WERI-Rb-1 (cell line): ENCODE results near the gene AGBL5.

Experiments used
- DNase-seq: peaks from one replicate; pipeline ENCODE4 v3.0.0-alpha.2; 2020
- H3K27ac ChIP-seq: fragments of 250-450 bp; sonication (Bioruptor Pico); 2 replicates; pipeline ENCODE4 v1.5.1; 2020; ENCODE audit warnings: mild to moderate bottlenecking, moderate library complexity
- H3K27me3 ChIP-seq: fragments of 250-450 bp; sonication (Bioruptor Pico); 2 replicates; pipeline ENCODE4 v1.5.1; 2021; ENCODE audit warnings: mild to moderate bottlenecking, low read depth, moderate library complexity; ENCODE audit not compliant: insufficient read depth, severe bottlenecking
- H3K36me3 ChIP-seq: fragments of 250-450 bp; sonication (Bioruptor Pico); 2 replicates; pipeline ENCODE4 v1.5.1; 2020; ENCODE audit warnings: mild to moderate bottlenecking, moderate library complexity
- H3K4me3 ChIP-seq: 2 replicates; pipeline ENCODE4 v1.5.1; 2011; ENCODE audit warnings: low read depth, mild to moderate bottlenecking, control low read depth, low read length
- H3K9me3 ChIP-seq: fragments of 250-450 bp; sonication (Bioruptor Pico); 2 replicates; pipeline ENCODE4 v1.5.1; 2021; ENCODE audit warnings: mild to moderate bottlenecking, moderate library complexity; ENCODE audit not compliant: severe bottlenecking
- CTCF ChIP-seq: IDR thresholded peaks from 2 replicates; pipeline ENCODE4 v1.5.1; 2011; ENCODE audit warnings: low read depth, mild to moderate bottlenecking, control low read depth, inconsistent platforms, low read length

AGBL5 gene

DNA sequence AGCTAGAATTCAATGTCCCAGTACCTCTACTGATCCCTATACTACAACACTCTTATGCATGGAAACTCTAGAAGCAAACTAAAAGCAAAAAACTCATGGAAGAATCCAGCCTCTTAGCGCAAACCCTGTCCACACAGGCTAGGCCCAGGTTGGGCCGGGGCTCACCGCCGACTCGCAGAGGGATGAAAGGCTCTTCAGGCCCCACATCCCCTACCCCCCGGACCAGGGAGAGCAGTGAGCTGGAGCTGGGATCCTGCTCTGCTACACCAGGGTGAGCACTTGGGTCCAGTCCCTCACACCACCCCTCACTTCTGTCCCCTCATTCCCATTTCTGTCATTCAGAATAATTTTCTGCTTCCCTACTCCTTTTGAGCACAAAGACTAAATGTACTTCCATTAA, 18.0 kb downstream of the AGBL5 start:
- H3K36me3 ChIP-seq: peaks cover 38% of the 10 kb centered on the region

GRCh38 chr2:27069961-27070618, 18.6 kb downstream of the AGBL5 start:
- Histone ChIP-seq H3K36me3 (peaks cover 38% of the 10 kb centered on the region), H3K27ac (no peak overlapping the region), H3K4me3 (no peak overlapping the region), H3K9me3 (no peaks in the 10 kb centered on the region), H3K27me3 (no peaks in the 10 kb centered on the region)
- no peak for TF ChIP-seq CTCF
- DNase-seq: no peak

More for the DNA sequence above, 18.0 kb downstream of the AGBL5 start:
- no peaks in the 10 kb centered on the region for H3K27me3 ChIP-seq
- DNase-seq: no peak
- TF ChIP-seq CTCF: no peak
- H3K27ac ChIP-seq: no peak overlapping the region
- no peaks in the 10 kb centered on the region for H3K9me3 ChIP-seq
- H3K4me3 ChIP-seq: no peak overlapping the region

DNA sequence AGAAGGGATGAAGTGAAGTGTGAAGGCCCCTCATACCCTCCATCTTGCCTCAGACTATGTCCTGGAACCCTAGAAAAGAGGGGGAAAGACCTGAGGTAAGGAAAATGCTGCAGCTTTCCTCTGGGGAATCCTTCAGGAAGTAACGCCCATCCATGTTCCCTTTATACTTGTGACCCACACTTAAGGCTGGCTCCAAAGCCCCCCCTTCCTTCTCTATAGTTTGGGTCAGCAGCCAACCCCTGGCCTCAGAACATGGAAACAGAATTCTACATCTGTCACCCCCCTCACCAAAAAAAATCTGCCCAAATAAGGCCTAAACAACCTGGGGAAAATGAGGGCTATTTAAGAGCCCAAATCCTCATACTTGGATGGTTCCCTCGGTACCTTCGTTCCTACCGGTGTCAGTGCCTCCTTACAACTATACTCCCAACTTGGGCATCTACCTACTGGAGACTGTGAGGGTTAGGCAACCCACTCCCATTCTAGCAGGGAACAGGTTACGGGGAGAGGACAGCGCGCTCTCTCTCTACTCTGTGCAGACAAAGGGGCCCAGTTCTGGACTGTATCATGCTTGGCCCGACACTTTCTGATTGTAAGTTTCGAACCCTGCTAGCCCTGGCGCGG, 19.3 kb downstream of the AGBL5 start:
- H3K4me3 ChIP-seq: peak overlapping the region; percentile 93
- H3K9me3 ChIP-seq: no peaks in the 10 kb centered on the region
- peak overlapping the region; percentile 83 for H3K27ac ChIP-seq
- DNase-seq: no peak
- peaks cover 38% of the 10 kb centered on the region for H3K36me3 ChIP-seq
- no peak for TF ChIP-seq CTCF
- no peaks in the 10 kb centered on the region for H3K27me3 ChIP-seq

DNA sequence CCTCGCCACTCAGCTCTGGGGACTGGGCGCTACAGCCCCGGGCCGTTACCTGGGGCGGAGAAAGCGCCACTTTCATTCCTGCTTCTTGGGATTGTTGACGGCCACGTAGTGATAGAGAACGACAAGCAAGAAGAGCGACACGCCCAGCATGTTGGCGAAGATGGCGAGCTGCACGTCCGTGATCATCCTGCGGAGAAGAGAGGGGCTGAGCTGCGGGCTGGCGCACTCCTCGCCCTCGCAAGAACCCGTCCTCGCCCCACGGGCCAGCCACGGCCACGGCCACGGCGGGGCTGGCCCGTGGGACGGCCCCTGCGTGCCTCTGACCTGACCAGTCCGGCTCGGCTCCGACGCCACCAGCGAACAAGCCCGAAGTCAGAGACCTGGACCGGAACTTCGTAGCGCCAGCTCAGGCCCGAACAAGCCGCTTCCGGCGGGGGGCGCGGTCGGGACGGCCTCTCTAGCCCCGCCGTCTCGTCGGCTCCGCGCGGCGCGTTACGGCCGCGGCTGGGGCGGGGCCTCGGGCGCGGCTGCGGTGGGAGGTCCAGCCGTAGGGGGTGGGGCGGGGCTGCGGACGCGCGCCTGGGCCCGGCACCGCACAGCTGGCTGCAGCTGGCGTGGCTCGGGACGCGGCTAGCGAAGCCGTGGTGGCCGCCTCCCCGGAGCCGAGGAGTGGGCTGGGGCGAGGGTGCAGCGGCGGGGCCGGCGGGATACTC, 20.0 kb downstream of the AGBL5 start, which contains the start of gene OST4:
OST4 (minus strand) TSS at position 378 of the 713 bp plus-strand sequence.
- Histone ChIP-seq H3K36me3 (peaks cover 36% of the 10 kb centered on the region), H3K4me3 (peak within 1 kb of the TSS; percentile 93), H3K9me3 (no peaks in the 10 kb centered on the region), H3K27ac (peak within 1 kb of the TSS; percentile 83), H3K27me3 (no peaks in the 10 kb centered on the region)
- TF ChIP-seq CTCF: 0 out of 2 replicates have a peak, but pooled peaks have one; percentile 0
- DNase-seq: peak; percentile 93

DNA sequence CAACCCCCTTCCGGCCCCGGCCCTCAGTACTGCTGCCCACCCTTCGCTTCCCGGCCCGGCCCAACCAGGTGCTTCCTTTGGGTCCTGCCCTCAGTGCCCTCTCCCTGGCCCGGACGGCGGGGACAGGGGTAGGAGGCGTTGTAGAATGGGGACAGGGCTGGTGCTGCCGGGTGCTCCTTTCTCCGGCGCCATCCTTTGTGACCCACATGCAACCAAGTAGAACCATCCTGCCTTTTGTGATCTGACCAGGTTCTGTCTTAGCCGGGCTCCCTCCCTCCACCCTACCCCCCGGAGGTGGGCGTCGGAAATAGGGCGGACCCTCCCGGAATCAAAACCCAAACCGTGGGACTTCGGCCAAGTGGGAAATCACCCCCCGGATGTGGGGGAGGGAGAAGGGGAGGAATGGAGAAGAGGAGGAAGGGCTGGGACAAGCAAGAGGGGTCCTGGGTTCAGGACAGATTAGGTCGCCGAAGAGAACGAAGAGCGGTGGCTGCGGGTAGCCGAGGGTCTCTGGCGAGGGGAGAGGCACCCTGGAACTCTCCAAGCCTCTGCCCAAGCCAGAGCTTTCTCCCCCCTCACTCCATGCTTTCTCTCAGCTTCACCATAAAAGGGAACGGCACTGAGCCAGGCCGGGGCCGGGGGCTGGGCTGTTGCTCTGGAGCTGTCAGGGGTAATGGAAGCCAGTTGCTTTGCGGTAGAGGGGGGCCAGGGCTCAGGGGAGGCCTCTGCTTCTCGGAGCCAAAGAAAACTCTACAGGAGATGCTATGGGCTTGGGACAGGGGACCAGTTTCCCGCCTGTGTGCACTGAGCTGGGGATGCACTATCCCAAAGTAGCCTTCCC, 20.7 kb downstream of the AGBL5 start:
- H3K4me3 ChIP-seq: peak overlapping the region; percentile 93
- TF ChIP-seq CTCF: no peak
- H3K36me3 ChIP-seq: peaks cover 32% of the 10 kb centered on the region
- H3K27me3 ChIP-seq: no peaks in the 10 kb centered on the region
- no peaks in the 10 kb centered on the region for H3K9me3 ChIP-seq
- DNase-seq: peak; percentile 53
- peak overlapping the region; percentile 65 for H3K27ac ChIP-seq
